Hematopoietic multipotent progenitor cell treated with erythropoietin and hydrocortisone succinate and interleukin-3 and kit ligand, for 4 days (in vitro differentiated cells): ENCODE measurements around the gene MAPK12.

ENCODE experiments used
- DNase-seq: peaks from one replicate; pipeline ENCODE4 v3.0.0-alpha.2; 2015

Gene MAPK12

DNA sequence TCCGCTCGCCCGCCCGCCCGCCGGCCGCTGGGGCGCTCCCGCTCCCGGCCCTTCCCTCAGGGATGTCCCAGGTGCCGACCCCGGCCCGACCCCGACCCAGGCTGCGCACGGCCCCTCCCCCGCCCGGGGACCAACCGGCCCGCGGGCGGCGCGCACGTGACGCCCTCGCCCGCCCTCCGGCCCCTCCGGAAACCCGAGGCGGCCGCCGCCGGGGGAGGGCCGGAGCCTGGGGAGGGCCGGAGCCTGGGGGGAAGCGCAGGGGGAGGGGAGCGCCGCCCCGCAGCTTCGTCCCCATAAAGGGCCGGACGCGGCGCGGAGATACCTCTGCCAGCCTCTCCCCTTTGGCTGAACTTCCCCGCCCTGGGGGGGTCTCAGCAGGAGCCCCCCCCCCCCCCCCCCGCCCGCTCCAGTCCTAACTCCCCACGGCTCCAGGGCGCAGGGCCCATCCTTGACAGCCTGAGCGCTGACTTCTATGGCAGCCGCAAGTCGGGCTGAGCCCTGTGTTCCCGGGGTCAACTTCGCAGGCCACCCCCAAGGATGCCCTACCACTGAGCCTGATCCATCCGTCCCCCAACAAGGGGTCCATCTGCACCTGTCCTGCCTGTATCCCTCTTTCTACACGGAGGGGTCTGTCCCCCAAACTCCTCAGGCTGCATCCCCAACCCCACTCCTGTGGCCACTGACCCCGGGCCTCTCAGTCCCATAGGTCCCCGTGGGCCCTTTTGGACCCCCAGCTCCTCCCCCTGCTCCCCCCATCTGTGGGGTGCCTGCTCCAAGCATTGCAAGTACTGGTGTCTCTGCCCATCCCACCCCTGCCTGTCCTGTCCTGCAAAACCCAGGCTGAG lies at the start of gene MAPK12:
MAPK12 (minus strand) TSS at position 69 of the 845 bp plus-strand sequence. CDS start 174 bp downstream, outside the sequence.
- peak; percentile 63 for DNase-seq

- no peak for DNase-seq
These were observed 49.5 kb upstream of the MAPK12 start for GRCh38 chr22:50310949-50311444.

DNA sequence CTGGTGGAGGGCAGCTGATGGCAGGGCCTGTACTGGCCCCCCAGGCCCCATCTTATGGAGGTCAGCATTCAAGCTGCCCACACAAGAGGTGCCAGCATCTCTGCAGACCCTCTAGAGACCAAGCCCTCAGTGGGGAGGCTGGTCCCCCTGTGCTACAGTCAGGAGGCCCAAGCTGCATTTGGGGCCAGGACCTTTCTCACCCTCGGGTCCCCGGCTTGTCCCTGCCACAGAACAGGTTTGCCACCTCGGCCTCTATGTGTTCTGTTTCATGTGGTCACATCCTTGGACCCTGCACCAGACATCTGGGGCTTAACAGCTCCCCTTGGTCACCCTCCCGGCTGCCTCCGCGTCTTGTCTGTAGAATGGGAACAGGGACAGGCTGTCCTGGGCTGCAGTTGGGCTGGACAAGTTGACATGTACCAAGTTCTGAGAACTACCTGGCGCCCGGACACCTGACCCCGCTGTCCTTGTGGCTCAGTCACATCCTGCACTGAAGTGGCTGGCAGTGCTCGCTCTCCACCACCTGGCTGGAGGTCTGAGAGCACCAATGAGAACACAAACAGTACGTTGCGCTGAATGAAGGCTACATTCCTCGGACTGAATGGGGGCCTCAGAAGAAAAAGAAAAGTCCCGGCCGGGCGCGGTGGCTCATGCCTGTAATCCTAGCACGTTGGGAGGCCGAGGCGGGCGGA lies 48.7 kb upstream of the MAPK12 start:
- DNase-seq, result no peak

- DNase-seq, result no peak
These were observed 48.1 kb upstream of the MAPK12 start for GRCh38 chr22:50309601-50309991.

DNA sequence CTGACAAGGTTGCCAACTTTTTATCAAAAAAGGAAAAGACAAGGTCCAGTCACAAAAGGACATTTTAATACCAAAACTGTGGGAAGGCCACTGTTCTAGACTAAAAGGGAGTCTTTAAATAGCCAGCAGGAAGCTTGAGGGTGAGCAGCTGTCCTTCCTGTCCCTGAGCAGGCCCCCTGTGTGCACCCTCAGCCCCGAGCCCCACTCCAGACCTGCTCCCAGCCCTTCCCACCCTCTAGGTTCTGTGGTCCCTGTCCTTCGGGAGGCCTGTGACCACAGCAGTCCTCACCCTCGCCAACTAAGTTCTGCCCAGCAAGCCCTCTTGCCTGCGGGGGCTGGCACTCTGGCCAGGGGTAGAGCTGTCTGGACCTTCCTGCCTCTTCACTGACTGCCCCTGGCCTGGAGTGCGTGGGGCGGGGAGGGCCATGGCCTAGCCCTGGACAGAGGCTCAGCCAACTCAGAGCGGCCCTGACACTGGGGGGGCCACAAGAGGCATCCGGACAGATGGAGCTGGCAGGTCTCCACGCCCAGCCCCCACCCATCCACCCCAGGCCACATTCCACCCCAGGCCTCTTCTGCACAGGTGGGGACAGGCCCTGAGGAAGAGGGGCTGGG lies 47.6 kb upstream of the MAPK12 start:
- DNase-seq, result no peak

GRCh38 chr22:50308597-50308935 lies 47.1 kb upstream of the MAPK12 start:
- DNase-seq, result peak; percentile 54

DNA sequence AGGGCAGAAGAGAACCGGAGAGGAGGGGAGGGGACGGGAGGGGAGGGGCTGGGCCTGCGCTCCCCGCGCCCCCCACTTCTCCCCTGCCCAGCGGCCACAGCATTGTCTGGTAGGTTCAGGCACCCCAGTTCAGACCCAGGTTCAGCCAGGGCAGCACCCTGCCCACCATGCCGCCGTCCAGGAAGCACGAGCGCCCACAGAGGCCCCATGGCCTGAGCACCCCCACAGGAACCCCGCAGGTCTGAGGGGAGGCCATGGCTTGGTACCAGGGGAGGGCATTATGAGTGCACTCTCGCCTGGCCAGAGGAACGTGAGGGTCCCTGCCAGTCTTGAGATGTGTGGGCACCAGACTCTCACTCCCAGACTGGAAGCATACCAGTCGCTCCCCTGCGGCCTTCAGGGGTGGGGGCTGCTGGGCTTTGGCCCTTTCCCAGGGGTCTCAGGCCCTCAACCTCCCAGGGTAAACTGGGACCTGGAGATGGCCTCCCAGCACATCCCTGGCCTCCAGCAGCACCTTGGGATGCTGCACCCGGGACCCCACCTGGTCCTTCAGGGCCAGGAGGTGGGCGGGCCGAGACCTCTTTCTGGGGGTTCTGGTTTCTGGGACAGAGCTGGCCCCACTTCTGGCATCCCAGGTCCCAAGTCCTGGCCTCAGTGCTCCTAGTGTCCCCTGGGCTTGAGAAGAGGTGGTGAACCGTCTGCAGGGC lies 46.6 kb upstream of the MAPK12 start:
- DNase-seq, result no peak

DNA sequence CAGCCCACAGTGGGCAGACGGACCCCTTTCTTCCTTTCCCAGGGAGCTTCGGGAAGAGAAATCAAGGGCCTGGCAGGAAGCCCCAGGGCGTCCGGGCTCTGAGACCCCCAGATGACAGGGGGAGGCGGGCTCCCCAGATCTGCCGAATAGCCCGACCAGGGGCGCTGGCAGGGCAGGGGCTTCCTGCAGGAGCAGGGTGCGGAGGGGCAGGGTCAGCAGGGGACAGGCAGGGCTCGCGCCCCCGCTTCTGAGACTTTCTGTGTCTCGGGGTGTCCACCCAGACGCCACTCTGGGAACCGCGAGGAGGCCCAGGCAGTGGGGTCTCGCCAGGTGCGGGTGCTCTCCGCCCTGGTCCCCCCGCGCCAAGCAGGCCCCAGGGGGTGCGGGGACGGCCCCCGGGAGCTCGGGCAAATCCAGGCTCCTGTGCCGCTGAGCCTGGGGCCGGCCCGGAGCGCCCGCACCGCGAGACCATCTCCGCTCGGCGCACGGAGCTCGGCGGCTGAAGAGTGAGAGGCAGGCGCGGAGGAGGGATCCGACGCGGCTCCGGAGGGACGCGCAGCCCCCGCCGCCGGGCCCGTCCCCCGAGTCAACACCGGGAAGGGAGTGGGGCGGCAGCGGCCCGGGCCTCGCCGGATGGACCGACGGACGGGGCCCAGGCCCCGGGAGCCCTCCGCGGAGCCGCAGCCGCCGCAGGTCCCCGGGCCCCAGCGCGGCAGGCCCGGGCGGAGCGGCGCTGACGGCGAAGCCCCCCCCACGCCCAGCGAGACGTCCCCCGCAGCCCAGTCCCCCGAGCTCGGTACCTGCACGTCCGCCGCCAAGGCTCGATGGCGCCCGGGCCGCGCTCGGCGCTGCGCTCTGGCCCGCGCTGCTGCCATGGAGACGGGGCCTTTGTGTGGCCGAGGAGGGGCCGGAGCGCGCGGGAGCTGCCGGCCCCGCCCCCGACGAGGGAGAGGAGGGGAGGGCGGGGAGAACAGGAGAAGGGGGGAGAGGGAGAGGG lies 45.6 kb upstream of the MAPK12 start, which contains the start of gene PLXNB2:
PLXNB2 (minus strand) TSS at position 894 of the 997 bp plus-strand sequence. CDS start 17,062 bp downstream, outside the sequence.
- DNase-seq, result peak; percentile 83

- DNase-seq, result peak; percentile 46
These were observed 44.6 kb upstream of the MAPK12 start for GRCh38 chr22:50305923-50306566.

- DNase-seq, result no peak
These were observed 44.0 kb upstream of the MAPK12 start for GRCh38 chr22:50305393-50305922.

DNA sequence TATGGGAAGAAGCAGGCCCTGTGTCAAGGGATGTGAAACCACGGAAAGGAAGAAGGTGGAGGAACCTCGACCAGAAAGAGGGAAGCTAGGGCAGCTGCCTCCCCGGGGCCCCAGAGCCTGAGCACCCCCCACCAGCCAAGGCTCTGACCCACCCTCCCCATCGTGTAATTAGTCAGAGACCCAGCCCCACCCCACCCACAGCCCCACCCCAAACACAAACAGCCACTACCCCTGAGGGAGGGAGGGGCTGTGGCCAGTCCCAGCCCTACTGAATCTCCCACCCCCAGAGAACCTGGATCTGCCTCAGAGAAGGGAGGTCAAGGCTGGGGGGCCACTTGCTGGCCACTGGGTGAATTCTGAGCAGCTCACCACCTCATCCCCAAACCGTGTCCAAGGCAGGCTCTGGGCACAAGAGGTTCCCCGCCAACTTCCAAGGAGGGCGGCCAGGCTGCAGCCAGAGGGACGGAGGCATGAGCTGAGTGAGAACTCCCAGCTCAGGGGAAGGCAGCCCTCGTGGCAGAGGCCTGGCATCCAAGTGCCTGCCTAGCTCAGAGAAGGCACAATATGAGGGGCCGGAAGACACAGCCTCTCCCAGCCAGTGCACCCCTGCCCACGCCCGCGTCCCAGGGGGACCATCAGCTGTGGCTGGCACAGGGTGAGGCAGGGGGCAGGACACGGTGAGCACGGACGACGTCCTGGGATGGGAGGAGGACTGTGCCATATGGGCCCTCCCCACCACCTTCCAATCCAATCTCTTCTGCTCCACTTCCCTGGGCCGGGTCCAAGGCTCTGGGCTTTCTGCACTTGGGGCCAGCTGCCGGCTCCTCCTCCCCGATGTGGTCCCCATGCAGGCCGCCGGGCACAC lies 43.3 kb upstream of the MAPK12 start:
- DNase-seq, result no peak

- no peak for DNase-seq
These were observed 42.5 kb upstream of the MAPK12 start for GRCh38 chr22:50303848-50304527.

- no peak for DNase-seq
These were observed 42.0 kb upstream of the MAPK12 start for GRCh38 chr22:50303515-50303847.

- no peak for DNase-seq
These were observed 41.1 kb upstream of the MAPK12 start for GRCh38 chr22:50302564-50302963.

DNA sequence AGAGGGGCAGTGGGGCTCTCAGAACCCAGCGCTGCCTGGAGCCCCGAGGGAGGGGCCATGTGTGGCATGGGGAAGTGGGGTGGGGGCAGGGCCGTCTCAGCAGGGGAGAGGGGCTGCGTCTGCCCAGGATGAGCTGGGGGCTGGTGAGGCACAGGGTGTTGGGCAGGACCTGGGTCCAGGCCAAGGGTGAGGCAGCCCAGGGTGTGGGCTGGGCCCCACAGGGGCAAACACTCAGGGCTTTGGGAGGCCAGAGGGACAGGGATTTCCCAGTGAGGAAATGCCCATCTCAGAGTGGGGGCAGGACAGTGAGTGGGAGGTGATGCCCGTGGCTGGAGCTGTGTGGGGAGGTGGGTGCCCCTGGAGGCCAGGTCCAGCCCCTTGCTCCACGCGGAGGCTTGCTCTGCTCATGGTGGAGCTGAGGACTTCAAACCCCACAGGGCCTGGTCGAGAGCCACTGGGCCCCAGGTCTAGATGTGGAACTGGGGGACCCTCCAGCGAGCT lies 40.6 kb upstream of the MAPK12 start:
- DNase-seq, result no peak

GRCh38 chr22:50301581-50301991 lies 40.1 kb upstream of the MAPK12 start:
- no peak for DNase-seq

- no peak for DNase-seq
These were observed 39.3 kb upstream of the MAPK12 start for GRCh38 chr22:50300620-50301257.

DNA sequence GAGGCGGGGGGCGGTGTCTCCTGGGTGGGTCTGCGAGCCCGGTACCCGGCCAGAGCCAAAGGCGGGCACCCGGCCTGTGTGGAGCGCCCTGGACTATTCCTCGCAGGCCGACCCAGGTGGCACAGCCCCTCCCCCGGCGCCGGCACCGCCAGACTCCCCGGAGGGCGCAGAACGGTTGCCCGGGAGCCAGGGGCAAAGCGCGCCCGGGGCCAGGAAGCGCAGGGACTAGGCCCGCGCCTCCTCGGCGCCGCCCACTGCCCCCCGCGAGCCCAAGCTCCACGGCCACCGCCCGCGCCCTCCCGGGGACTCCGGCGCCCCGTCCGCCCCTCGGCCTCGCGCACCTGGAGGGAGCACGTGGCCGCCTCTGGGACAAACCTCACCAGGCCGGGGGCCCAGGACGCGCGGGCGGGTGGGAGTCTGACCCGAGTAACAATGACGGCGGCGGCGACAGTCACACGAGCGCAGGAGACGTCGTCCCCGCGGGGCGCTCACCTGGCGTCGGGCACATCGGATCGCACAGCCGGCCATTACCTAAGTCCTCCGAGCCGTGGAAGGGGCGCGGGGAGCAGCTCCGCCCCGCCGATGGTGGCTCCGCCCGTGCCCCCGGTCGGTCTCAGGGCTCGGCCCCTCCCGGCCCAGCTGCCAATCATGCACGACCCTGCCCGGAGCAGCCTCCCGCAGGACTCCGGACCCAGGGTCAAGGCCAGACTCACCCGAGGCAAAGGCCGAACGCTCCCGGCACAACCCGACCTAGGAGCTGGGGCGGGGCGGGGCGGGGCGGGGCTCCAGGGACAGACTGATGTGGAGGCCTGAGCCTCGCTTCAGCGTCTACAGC lies 38.5 kb upstream of the MAPK12 start:
- DNase-seq, result no peak
